OCI-LY1 (cell line): Measurements from ENCODE around the gene ADIG.

Experiments used
- CTCF ChIP-seq: fragments of 200-600 bp; sonication (generic), shearing (Covaris generic); IDR thresholded peaks from 2 replicates; pipeline ENCODE4 v1.5.1; 2017; ENCODE audit warnings: mild to moderate bottlenecking, antibody characterized with exemption, low read length, moderate library complexity, mixed read lengths
- EZH2 ChIP-seq: fragments of 200-600 bp; sonication (generic), shearing (Covaris generic); IDR thresholded peaks from 2 replicates; pipeline ENCODE4 v1.8.0; 2017; ENCODE audit warnings: borderline replicate concordance, mixed run types, mild to moderate bottlenecking, antibody characterized with exemption, low read length, moderate library complexity, mixed read lengths

- no peak for TF ChIP-seq CTCF
- TF ChIP-seq EZH2, result no peak
Observed at GRCh38 chr20:38617830-38618196, 36.8 kb downstream of the ADIG start.
